Measurements from ENCODE around the gene CPHXL2.

Gene CPHXL2

GRCh38 chr16:75676909-75677308, at the start of gene CPHXL2:
Gene CPHXL2, minus strand, starts transcription at chr16:75677009. Its CDS starts 10 bp downstream, at chr16:75676999.
- DNase-seq (ENCODE audit: extremely low read depth, low read depth), result no peak
- TF ChIP-seq, protein P1, sequence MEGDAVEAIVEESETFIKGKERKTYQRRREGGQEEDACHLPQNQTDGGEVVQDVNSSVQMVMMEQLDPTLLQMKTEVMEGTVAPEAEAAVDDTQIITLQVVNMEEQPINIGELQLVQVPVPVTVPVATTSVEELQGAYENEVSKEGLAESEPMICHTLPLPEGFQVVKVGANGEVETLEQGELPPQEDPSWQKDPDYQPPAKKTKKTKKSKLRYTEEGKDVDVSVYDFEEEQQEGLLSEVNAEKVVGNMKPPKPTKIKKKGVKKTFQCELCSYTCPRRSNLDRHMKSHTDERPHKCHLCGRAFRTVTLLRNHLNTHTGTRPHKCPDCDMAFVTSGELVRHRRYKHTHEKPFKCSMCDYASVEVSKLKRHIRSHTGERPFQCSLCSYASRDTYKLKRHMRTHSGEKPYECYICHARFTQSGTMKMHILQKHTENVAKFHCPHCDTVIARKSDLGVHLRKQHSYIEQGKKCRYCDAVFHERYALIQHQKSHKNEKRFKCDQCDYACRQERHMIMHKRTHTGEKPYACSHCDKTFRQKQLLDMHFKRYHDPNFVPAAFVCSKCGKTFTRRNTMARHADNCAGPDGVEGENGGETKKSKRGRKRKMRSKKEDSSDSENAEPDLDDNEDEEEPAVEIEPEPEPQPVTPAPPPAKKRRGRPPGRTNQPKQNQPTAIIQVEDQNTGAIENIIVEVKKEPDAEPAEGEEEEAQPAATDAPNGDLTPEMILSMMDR (IDR thresholded peaks at IDR 0.05; ENCODE audit: low read depth, low read length), result no peak

- DNase-seq (ENCODE audit: extremely low read depth, low read depth), result no peak
- TF ChIP-seq, protein P1 (IDR thresholded peaks at IDR 0.05; ENCODE audit: low read depth, low read length), result no peak
Observed at GRCh38 chr16:75726390-75726789, 49.6 kb upstream of the CPHXL2 start, which contains the start of gene CPHXL. Gene CPHXL, minus strand, starts transcription at chr16:75726490. Its CDS starts 48 bp downstream, at chr16:75726442.

DNA sequence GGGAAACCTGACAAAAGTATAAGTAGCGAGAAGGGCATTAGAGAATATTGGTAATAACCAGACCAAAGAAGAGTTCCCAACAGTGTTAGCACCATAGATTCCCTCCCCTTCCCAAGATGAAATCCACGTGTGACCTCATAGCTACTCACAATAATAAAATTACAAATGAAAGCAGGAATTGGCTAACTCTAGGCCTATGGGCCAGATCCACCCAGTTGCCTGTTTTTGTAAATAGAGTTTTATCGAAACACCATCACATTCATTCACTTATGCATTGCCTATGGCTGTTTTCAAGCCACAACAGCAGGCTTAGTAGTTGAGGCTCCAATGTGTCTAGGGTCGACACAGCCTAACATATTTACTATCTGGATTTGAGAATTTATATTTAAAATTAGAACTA, 41.6 kb upstream of the CPHXL2 start:
- DNase-seq (ENCODE audit: extremely low read depth, low read depth), result no peak

GRCh38 chr16:75714661-75715060, 37.9 kb upstream of the CPHXL2 start:
- DNase-seq (ENCODE audit: extremely low read depth, low read depth), result no peak
- TF ChIP-seq, protein P1 (IDR thresholded peaks at IDR 0.05; ENCODE audit: low read depth, low read length), result no peak

More for the DNA sequence above, 41.6 kb upstream of the CPHXL2 start:
- TF ChIP-seq, protein P1 (IDR thresholded peaks at IDR 0.05; ENCODE audit: low read depth, low read length), result no peak

GRCh38 chr16:75710344-75710743, 33.5 kb upstream of the CPHXL2 start:
- TF ChIP-seq, protein P1 (IDR thresholded peaks at IDR 0.05; ENCODE audit: low read depth, low read length), result no peak
- no peak for DNase-seq (ENCODE audit: extremely low read depth, low read depth)

DNA sequence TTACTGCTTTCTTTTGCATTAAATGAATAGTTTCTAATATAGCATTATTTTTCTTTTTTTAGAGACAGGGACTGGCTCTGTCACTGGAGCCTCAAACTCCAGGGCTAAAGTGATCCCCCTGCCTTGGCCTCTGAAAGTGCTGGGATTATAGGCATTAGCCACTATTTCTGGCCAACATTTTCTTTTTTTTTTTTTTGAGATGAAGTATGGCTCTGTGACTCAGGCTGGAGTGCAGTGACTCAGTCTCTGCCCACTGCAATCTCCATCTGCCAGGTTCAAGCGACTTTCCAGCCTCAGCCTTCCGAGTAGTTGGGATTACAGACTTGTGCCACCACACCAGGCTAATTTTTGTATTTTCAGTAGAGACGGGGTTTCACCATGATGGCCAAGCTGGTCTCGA, 26.5 kb upstream of the CPHXL2 start:
- DNase-seq (ENCODE audit: extremely low read depth, low read depth), result no peak
- TF ChIP-seq, protein P1 (IDR thresholded peaks at IDR 0.05; ENCODE audit: low read depth, low read length), result no peak

GRCh38 chr16:75702242-75702641, 25.4 kb upstream of the CPHXL2 start:
- no peak for DNase-seq (ENCODE audit: extremely low read depth, low read depth)
- TF ChIP-seq, protein P1 (IDR thresholded peaks at IDR 0.05; ENCODE audit: low read depth, low read length), result no peak

Measured in AG09319 (cell line).